HAP-1 (cell line): ENCODE measurements around the gene VASP.

Source experiments
- DNase-seq, 2 experiments: peaks; one replicate each; pipeline ENCODE4 v3.0.0-alpha.2; 2016 to 2020; ENCODE audit warnings: low spot score in 2 of 2
- H3K27me3 ChIP-seq: fragments of 250-450 bp; sonication (Bioruptor Pico); 2 replicates; pipeline ENCODE4 v1.5.1; 2020; ENCODE audit warnings: low read depth, mild to moderate bottlenecking, moderate library complexity
- H3K36me3 ChIP-seq: fragments of 250-450 bp; sonication (Bioruptor Pico); replicated peaks from 2 replicates; pipeline ENCODE4 v1.5.1; 2020; ENCODE audit warnings: mild to moderate bottlenecking
- H3K4me1 ChIP-seq: fragments of 250-450 bp; sonication (Bioruptor Pico); 2 replicates; pipeline ENCODE4 v1.5.1; 2020; ENCODE audit warnings: mild to moderate bottlenecking
- H3K4me3 ChIP-seq: fragments of 250-450 bp; sonication (Bioruptor Pico); 2 replicates; pipeline ENCODE4 v1.5.1; 2020; ENCODE audit warnings: mild to moderate bottlenecking, moderate library complexity
- H3K9me3 ChIP-seq: fragments of 250-450 bp; sonication (Bioruptor Pico); 2 replicates; pipeline ENCODE4 v1.5.1; 2020; ENCODE audit warnings: mild to moderate bottlenecking, moderate library complexity
- in situ Hi-C: fragments of 300-500 bp; cut with MboI; formaldehyde crosslinking; loops from 3 replicates; pipeline ENCODE4 v1.14.3; 2020; ENCODE audit warnings: low sequenced_read_pairs, inconsistent platforms, mixed read lengths

Gene VASP

DNA sequence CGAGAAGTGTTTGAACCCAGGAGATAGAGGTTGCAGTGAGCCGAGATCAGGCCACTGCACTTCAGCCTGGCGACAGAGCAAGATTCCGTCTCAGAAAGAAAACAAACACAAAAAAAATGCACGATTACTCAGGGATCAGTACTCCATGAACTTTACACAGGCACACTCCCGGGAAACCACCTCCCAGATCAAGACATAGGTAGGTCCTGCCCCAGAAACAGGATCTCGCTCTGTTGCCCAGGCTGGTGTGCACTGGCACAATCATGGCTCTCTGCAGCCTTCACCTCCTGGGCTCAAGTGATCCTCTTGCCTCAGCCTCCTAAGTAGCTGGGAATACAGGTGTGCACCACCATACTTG, 11.2 kb downstream of the VASP start:
- Histone ChIP-seq H3K4me3 (no peak overlapping the region), H3K36me3 (peaks cover 20% of the 10 kb centered on the region), H3K4me1 (no peaks in the 10 kb centered on the region), H3K9me3 (no peaks in the 10 kb centered on the region), H3K27me3 (no peaks in the 10 kb centered on the region)
- DNase-seq = no peak
- in situ Hi-C loops = loop anchor here (10.0 kb wide), 1 partner anchor 126 kb away; no protein-coding TSS in a partner anchor

DNA sequence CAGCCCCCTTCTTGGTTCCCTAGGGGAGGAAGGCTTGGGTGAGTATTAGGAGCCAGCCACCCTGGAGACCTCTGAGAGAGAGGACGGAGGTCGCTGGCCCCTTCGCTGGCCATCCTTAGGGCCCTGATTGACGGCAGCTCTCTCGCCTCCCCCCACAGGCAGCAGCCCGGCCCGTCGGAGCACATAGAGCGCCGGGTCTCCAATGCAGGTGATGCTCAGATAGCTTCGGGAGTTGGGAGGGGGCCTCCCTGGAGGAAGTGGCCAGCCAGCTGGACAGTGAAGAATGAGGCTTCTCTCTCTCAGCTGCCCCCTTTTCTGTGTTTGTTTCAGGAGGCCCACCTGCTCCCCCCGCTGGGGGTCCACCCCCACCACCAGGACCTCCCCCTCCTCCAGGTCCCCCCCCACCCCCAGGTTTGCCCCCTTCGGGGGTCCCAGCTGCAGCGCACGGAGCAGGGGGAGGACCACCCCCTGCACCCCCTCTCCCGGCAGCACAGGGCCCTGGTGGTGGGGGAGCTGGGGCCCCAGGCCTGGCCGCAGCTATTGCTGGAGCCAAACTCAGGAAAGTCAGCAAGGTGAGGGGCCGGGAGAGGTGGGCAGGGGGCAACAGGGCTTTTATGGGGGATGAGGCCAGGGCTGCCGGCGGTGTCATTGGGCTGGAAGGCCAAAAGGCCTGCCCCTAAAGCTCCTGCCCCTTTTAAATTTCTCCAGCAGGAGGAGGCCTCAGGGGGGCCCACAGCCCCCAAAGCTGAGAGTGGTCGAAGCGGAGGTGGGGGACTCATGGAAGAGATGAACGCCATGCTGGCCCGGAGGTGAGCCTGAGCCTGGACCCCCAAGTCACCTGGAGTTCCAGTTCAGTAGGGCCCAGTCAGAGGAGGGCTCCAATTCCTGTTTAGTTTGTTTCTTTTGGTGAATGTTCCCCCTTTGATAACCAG, 15.0 kb downstream of the VASP start:
- Histone ChIP-seq H3K36me3 (peaks cover 47% of the 10 kb centered on the region), H3K9me3 (no peaks in the 10 kb centered on the region), H3K4me3 (no peak overlapping the region), H3K4me1 (no peaks in the 10 kb centered on the region), H3K27me3 (no peaks in the 10 kb centered on the region)
- DNase-seq = no peak
- in situ Hi-C loops = no loop called here

DNA sequence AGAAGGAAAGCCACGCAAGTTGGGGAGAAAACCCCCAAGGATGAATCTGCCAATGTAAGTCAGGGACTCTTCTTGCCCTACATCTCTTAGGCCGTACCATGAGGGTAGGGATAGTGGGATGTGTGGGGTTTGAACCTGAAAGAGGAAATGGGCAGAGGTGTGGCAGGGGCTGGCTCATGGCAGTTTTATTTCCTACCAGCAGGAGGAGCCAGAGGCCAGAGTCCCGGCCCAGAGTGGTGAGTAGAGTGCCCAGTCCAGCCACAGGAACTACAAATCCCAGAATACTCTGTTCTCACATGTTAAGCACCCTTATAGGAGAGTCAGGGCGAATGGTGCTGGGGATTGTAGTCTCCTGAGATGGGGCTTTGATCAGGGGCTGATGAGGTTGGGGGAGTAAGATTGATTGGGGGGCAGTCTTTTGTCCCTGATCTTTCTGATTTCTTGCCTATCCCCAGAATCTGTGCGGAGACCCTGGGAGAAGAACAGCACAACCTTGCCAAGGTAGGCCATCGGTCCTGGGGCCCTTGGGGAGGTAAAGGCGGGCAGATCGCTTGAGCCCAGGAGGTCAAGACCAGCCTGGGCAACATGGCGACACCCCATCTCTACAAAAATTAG, 16.5 kb downstream of the VASP start:
- Histone ChIP-seq H3K27me3 (no peaks in the 10 kb centered on the region), H3K9me3 (no peaks in the 10 kb centered on the region), H3K4me3 (no peak overlapping the region), H3K36me3 (peaks cover 46% of the 10 kb centered on the region), H3K4me1 (no peaks in the 10 kb centered on the region)
- DNase-seq = peak; percentile 85 to 92
- in situ Hi-C loops = no loop called here

- Histone ChIP-seq H3K36me3 (peaks cover 45% of the 10 kb centered on the region), H3K4me1 (no peaks in the 10 kb centered on the region), H3K27me3 (no peaks in the 10 kb centered on the region), H3K4me3 (no peak overlapping the region), H3K9me3 (no peaks in the 10 kb centered on the region)
- DNase-seq = no peak
- in situ Hi-C loops = no loop called here
These were observed 17.4 kb downstream of the VASP start for GRCh38 chr19:45524575-45525129.

DNA sequence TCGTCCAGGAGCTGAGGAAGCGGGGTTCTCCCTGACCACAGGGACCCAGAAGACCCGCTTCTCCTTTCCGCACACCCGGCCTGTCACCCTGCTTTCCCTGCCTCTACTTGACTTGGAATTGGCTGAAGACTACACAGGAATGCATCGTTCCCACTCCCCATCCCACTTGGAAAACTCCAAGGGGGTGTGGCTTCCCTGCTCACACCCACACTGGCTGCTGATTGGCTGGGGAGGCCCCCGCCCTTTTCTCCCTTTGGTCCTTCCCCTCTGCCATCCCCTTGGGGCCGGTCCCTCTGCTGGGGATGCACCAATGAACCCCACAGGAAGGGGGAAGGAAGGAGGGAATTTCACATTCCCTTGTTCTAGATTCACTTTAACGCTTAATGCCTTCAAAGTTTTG, 18.9 kb downstream of the VASP start:
- no peak overlapping the region for H3K4me3 ChIP-seq
- no peaks in the 10 kb centered on the region for H3K4me1 ChIP-seq
- in situ Hi-C loops = no loop called here
- no peaks in the 10 kb centered on the region for H3K27me3 ChIP-seq
- no peaks in the 10 kb centered on the region for H3K9me3 ChIP-seq
- DNase-seq = peak; percentile 71 to 91
- H3K36me3 ChIP-seq = peaks cover 35% of the 10 kb centered on the region

DNA sequence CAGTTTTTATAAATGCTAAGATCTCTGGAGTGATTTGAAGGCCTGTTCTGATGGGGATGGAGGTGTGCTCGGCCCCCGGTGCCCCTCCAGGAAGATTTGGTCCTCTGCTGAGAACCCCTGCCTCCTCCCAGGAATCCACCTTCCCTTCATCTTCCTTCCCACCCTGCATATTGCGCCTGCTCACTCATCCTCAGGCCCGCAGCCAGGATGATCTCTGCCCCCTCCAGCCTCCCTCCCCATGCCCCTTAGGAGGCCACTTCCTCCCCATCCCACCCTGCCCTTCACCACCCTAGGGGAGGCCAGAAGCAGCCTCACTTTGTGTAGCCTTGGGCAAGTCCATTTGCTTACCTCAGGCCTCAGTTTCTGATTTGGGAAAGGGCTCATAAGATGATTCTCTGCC, 19.7 kb downstream of the VASP start:
- Histone ChIP-seq H3K36me3 (peaks cover 35% of the 10 kb centered on the region), H3K9me3 (no peaks in the 10 kb centered on the region), H3K4me3 (no peak overlapping the region), H3K4me1 (no peaks in the 10 kb centered on the region), H3K27me3 (no peaks in the 10 kb centered on the region)
- DNase-seq = no peak
- in situ Hi-C loops = no loop called here

- no peak overlapping the region for H3K4me3 ChIP-seq
- H3K27me3 ChIP-seq = no peaks in the 10 kb centered on the region
- no peaks in the 10 kb centered on the region for H3K9me3 ChIP-seq
- in situ Hi-C loops = no loop called here
- DNase-seq = no peak
- no peaks in the 10 kb centered on the region for H3K4me1 ChIP-seq
- peaks cover 35% of the 10 kb centered on the region for H3K36me3 ChIP-seq
These were observed 20.5 kb downstream of the VASP start for GRCh38 chr19:45527731-45528130.

GRCh38 chr19:45528149-45528743, 21.0 kb downstream of the VASP start:
- Histone ChIP-seq H3K4me1 (no peaks in the 10 kb centered on the region), H3K27me3 (no peaks in the 10 kb centered on the region), H3K4me3 (no peak overlapping the region), H3K36me3 (peaks cover 35% of the 10 kb centered on the region), H3K9me3 (no peaks in the 10 kb centered on the region)
- in situ Hi-C loops = no loop called here
- peak in 1 of 2 experiments; percentile 26 for DNase-seq

- in situ Hi-C loops = no loop called here
- peak in 1 of 2 experiments; percentile 35 for DNase-seq
- H3K4me1 ChIP-seq = no peaks in the 10 kb centered on the region
- no peaks in the 10 kb centered on the region for H3K27me3 ChIP-seq
- no peak overlapping the region for H3K4me3 ChIP-seq
- H3K36me3 ChIP-seq = peaks cover 35% of the 10 kb centered on the region
- H3K9me3 ChIP-seq = no peaks in the 10 kb centered on the region
These were observed 21.6 kb downstream of the VASP start for GRCh38 chr19:45528744-45529419.

DNA sequence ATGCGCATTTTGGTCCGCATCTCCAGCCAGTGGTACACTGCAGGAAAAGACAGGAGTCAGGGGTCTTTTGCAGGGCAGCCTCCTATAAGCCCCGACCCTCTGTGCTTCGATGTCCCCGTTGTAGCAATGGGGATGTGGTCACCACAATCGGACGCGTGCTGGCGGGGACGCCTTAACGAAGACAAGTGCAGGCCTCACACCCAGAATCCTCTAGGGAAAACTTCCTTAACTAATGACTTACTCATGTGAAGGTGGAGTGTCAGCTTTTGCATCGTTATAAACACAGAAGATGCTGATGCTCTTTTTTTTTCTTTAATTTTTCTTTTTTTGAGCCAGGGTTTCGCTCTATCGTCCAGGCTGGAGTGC, 22.1 kb downstream of the VASP start:
- no peak overlapping the region for H3K4me3 ChIP-seq
- H3K27me3 ChIP-seq = no peaks in the 10 kb centered on the region
- in situ Hi-C loops = no loop called here
- peaks cover 29% of the 10 kb centered on the region for H3K36me3 ChIP-seq
- H3K4me1 ChIP-seq = no peaks in the 10 kb centered on the region
- no peaks in the 10 kb centered on the region for H3K9me3 ChIP-seq
- no peak for DNase-seq

DNA sequence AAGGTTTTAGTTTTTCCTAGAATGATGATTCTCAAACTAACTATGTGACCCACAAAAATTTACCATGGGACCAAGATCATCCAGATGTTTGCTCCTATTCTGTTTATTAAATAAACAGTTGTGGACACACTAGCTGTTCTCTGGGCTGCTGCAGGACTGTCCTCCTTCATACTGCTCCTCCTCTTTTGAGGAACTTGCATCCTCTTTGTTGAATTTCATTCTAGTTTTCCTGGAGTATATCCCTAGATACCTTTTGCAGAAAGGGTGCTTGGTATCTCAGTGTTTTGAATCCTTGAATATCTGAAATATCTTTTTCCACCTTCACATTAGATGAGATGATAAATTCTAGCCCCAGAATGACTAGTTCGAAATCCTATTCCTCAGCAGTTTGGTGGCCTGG, 24.1 kb downstream of the VASP start:
- Histone ChIP-seq H3K27me3 (no peaks in the 10 kb centered on the region), H3K9me3 (no peaks in the 10 kb centered on the region), H3K4me1 (no peaks in the 10 kb centered on the region), H3K4me3 (no peak overlapping the region), H3K36me3 (peaks cover 14% of the 10 kb centered on the region)
- in situ Hi-C loops = no loop called here
- no peak for DNase-seq

DNA sequence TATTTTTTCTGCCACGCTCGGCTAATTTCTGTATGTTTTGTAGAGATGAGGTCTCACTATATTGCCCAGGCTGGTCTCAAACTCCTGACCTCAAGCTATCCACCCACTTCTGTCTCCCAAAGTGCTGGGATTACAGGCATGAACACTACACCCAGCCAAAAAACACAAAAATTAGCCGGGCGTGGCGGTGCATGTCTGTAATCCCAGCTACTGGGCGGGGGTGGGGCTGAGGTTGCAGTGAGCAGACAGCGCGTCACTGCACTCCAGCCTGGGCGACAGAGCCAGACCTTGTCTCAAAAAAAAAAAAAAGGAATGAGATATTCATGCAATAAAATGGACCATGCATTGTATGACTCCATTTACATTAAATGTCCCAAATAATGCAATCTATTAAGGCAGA, 32.2 kb downstream of the VASP start:
- in situ Hi-C loops = no loop called here
- no peak for DNase-seq
- no peak overlapping the region for H3K4me3 ChIP-seq
- 0 out of 2 replicates have a peak, but pooled peaks cover 4% of the 10 kb centered on the region for H3K4me1 ChIP-seq
- H3K9me3 ChIP-seq = no peaks in the 10 kb centered on the region; the same call in 1 of the 2 replicates
- H3K27me3 ChIP-seq = no peaks in the 10 kb centered on the region
- H3K36me3 ChIP-seq = no peaks in the 10 kb centered on the region

GRCh38 chr19:45542234-45542668, 35.0 kb downstream of the VASP start:
- DNase-seq = no peak
- Histone ChIP-seq H3K9me3 (no peaks in the 10 kb centered on the region), H3K27me3 (no peaks in the 10 kb centered on the region), H3K4me3 (no peak overlapping the region), H3K36me3 (no peaks in the 10 kb centered on the region), H3K4me1 (0 out of 2 replicates have a peak, but pooled peaks cover 4% of the 10 kb centered on the region)
- in situ Hi-C loops = no loop called here
